WTC11 (cell line): ENCODE measurements around the gene IGSF9. TPM values are rescaled to one million over a fixed set of nuclear protein-coding genes. Genes with fewer than 3 reads are reported as not detected.

ENCODE experiments used
- ATAC-seq: fragments of 200-7000 bp; cut with Tn5 transposase; 2 replicates; pipeline ENCODE4 v1.10.0; 2021; ENCODE audit warnings: mild to moderate bottlenecking, moderate library complexity
- CTCF ChIA-PET: fragments of 300-600 bp; sonication (Branson Sonifier 250); formaldehyde crosslinking; loops from one replicate; lab custom pipeline; 2021; ENCODE audit warnings: antibody characterized with exemption; lab: Charles Lee
- POLR2A ChIA-PET: fragments of 350-600 bp; sonication (Branson Sonifier 250); formaldehyde crosslinking; loops from one replicate; lab custom pipeline; 2021; ENCODE audit warnings: antibody characterized with exemption; lab: Charles Lee
- DNase-seq: peaks from one replicate; pipeline ENCODE4 v3.0.0; 2021; ENCODE audit warnings: low spot score
- H3K27ac Mint-ChIP-seq: 2 replicates; pipeline ENCODE4 v1.8.0; 2021; ENCODE audit warnings: mixed read lengths
- H3K27me3 Mint-ChIP-seq: 2 replicates; pipeline ENCODE4 v1.8.0; 2021; ENCODE audit warnings: low read depth, mild to moderate bottlenecking, moderate library complexity, mixed read lengths
- H3K36me3 Mint-ChIP-seq: 2 replicates; pipeline ENCODE4 v1.8.0; 2021; ENCODE audit warnings: mixed read lengths
- H3K4me1 Mint-ChIP-seq: 2 replicates; pipeline ENCODE4 v1.8.0; 2022; ENCODE audit warnings: mixed read lengths
- H3K4me3 Mint-ChIP-seq: 2 replicates; pipeline ENCODE4 v1.8.0; 2021; ENCODE audit warnings: mild to moderate bottlenecking, moderate library complexity, mixed read lengths
- H3K9me3 Mint-ChIP-seq: 2 replicates; pipeline ENCODE4 v1.8.0; 2021; ENCODE audit warnings: mixed read lengths
- AR ChIP-seq: fragments of 250-450 bp; sonication (Bioruptor Pico); IDR thresholded peaks from 2 replicates; pipeline ENCODE4 v1.9.0; 2021; ENCODE audit warnings: mild to moderate bottlenecking
- ATF3 ChIP-seq: sonication (generic); formaldehyde crosslinking; conservative IDR thresholded peaks from 2 replicates; pipeline ENCODE4 v1.8.1; 2022; ENCODE audit warnings: mild to moderate bottlenecking, missing genetic modification reagents
- ETV6 ChIP-seq: sonication (generic); formaldehyde crosslinking; IDR thresholded peaks from 2 replicates; pipeline ENCODE4 v1.8.1; 2022; ENCODE audit warnings: mild to moderate bottlenecking, missing genetic modification reagents
- GTF2I ChIP-seq: fragments of 250-450 bp; sonication (Bioruptor Pico); conservative IDR thresholded peaks from 2 replicates; pipeline ENCODE4 v1.4.0; 2021; ENCODE audit warnings: mild to moderate bottlenecking
- MAX ChIP-seq: sonication (generic); formaldehyde crosslinking; IDR thresholded peaks from 2 replicates; pipeline ENCODE4 v1.8.0; 2022; ENCODE audit warnings: mild to moderate bottlenecking, missing genetic modification reagents
- MLX ChIP-seq: sonication (generic); formaldehyde crosslinking; IDR thresholded peaks from 2 replicates; pipeline ENCODE4 v1.8.1; 2023; ENCODE audit warnings: mild to moderate bottlenecking, missing genetic modification reagents, moderate library complexity
- TCF7 ChIP-seq: sonication (generic); formaldehyde crosslinking; IDR thresholded peaks from 2 replicates; pipeline ENCODE4 v1.8.0; 2022; ENCODE audit warnings: mild to moderate bottlenecking, low read depth, missing genetic modification reagents, moderate library complexity
- ZBTB43 ChIP-seq: sonication (generic); formaldehyde crosslinking; IDR thresholded peaks from 2 replicates; pipeline ENCODE4 v1.8.1; 2023; ENCODE audit warnings: mild to moderate bottlenecking, missing genetic modification reagents
- ZMAT4 ChIP-seq: fragments of 250-450 bp; sonication (Bioruptor Pico); IDR thresholded peaks from 2 replicates; pipeline ENCODE4 v1.9.0; 2021; ENCODE audit warnings: mild to moderate bottlenecking
- ZNF396 ChIP-seq: fragments of 250-450 bp; sonication (Bioruptor Pico); IDR thresholded peaks from 2 replicates; pipeline ENCODE4 v1.8.0; 2021; ENCODE audit warnings: mild to moderate bottlenecking, moderate library complexity, borderline replicate concordance
- ZNF425 ChIP-seq: fragments of 250-450 bp; sonication (Bioruptor Pico); conservative IDR thresholded peaks from 2 replicates; pipeline ENCODE4 v1.9.0; 2021; ENCODE audit warnings: mild to moderate bottlenecking
- total RNA-seq: library from RNA; stranded (reverse); gene quantifications from 3 replicates; pipeline ENCODE4 v1.2.3, GENCODE V29; 2021

IGSF9 gene
- total RNA-seq, 1 experiment from 2014 or later = 16.4 TPM

GRCh38 chr1:159917533-159918351 lies 27.7 kb downstream of the IGSF9 start:
- ChIA-PET POLR2A (no interaction called here), CTCF (interaction anchor here (0.8 kb wide), 1 partner anchor 90 kb away, joined by 4 read pairs; no protein-coding TSS in a partner anchor)
- Mint-ChIP-seq H3K27me3 (no peaks in the 10 kb centered on the region), H3K36me3 (peaks cover 4% of the 10 kb centered on the region), H3K4me3 (no peak overlapping the region), H3K27ac (no peak overlapping the region; the same call in 1 of the 2 replicates), H3K9me3 (no peaks in the 10 kb centered on the region), H3K4me1 (peaks cover 45% of the 10 kb centered on the region)
- DNase-seq = no peak
- ATAC-seq = no peak
- TF ChIP-seq ETV6 (no peak), ZMAT4 (no peak), ATF3 (CRISPR knock-in tag) (no peak), TCF7 (CRISPR knock-in tag) (no peak), ZBTB43 (CRISPR knock-in tag) (no peak), ZNF396 (CRISPR knock-in tag) (no peak), MAX (no peak), MLX (no peak), AR (no peak), ZNF425 (CRISPR knock-in tag) (no peak)

- Mint-ChIP-seq H3K27me3 (no peaks in the 10 kb centered on the region), H3K27ac (peak overlapping the region; percentile 92), H3K9me3 (no peaks in the 10 kb centered on the region), H3K4me3 (no peak overlapping the region), H3K4me1 (peaks cover 45% of the 10 kb centered on the region), H3K36me3 (peaks cover 4% of the 10 kb centered on the region)
- DNase-seq (no peak), ATAC-seq (peak; percentile 64)
- CTCF ChIA-PET = interaction anchor here (1.0 to 1.8 kb wide), 6 partner anchors 8 to 136 kb away, joined by 3 to 16 read pairs (median 4); partner anchors contain the start of gene DUSP23
- POLR2A ChIA-PET = no interaction called here
- no peak for TF ChIP-seq GTF2I (CRISPR knock-in tag)
These were observed 29.0 kb downstream of the IGSF9 start for GRCh38 chr1:159916242-159917051.
